Astrocyte (in vitro differentiated cells and primary cell): Measurements from ENCODE around the gene WIF1. TPM values are rescaled to one million over a fixed set of nuclear protein-coding genes. Genes with fewer than 3 reads are reported as not detected.

ENCODE experiments used
- DNase-seq: peaks from one replicate; pipeline ENCODE4 v3.0.0-alpha.2; 2010; ENCODE audit warnings: low read depth
- FAIRE-seq: peaks from 2 replicates; lab custom pipeline; 2011; peaks lifted over from hg19 to GRCh38; lab: Jason Lieb, UNC
- H2AFZ ChIP-seq: 2 replicates; pipeline ENCODE4 v1.6.0; 2012; ENCODE audit warnings: low read depth, low read length, inconsistent platforms
- H3K27ac ChIP-seq: 2 replicates; pipeline ENCODE4 v1.5.1; 2011; ENCODE audit warnings: low read depth, low read length, inconsistent platforms
- H3K27me3 ChIP-seq: 2 replicates; pipeline ENCODE4 v1.6.0; 2011; ENCODE audit warnings: low read length, inconsistent platforms; ENCODE audit not compliant: insufficient read depth
- H3K36me3 ChIP-seq: 2 replicates; pipeline ENCODE4 v1.5.1; 2011; ENCODE audit warnings: low read length, inconsistent platforms; ENCODE audit not compliant: insufficient read depth
- H3K4me1 ChIP-seq: 2 replicates; pipeline ENCODE4 v1.5.1; 2011; ENCODE audit warnings: low read length, inconsistent platforms; ENCODE audit not compliant: insufficient read depth
- H3K4me2 ChIP-seq: 2 replicates; pipeline ENCODE4 v1.6.0; 2012; ENCODE audit warnings: low read length, inconsistent platforms
- H3K4me3 ChIP-seq: 2 replicates; pipeline ENCODE4 v1.5.1; 2011; ENCODE audit warnings: low read depth, mild to moderate bottlenecking, low read length, inconsistent platforms; ENCODE audit not compliant: insufficient read depth
- H3K79me2 ChIP-seq: 2 replicates; pipeline ENCODE4 v1.6.0; 2012; ENCODE audit warnings: mild to moderate bottlenecking, low read length, inconsistent platforms; ENCODE audit not compliant: insufficient read depth
- H3K9ac ChIP-seq: 2 replicates; pipeline ENCODE4 v1.6.0; 2012; ENCODE audit warnings: mild to moderate bottlenecking, low read length, inconsistent platforms
- H3K9me3 ChIP-seq: 2 replicates; pipeline ENCODE4 v1.5.1; 2012; ENCODE audit warnings: low read depth, mild to moderate bottlenecking, low read length, inconsistent platforms; ENCODE audit not compliant: insufficient read depth
- H4K20me1 ChIP-seq: 2 replicates; pipeline ENCODE4 v1.6.0; 2012; ENCODE audit warnings: low read length, inconsistent platforms; ENCODE audit not compliant: insufficient read depth
- H3K27ac Mint-ChIP-seq: one replicate; pipeline ENCODE4 v1.8.0; 2021; ENCODE audit warnings: mild to moderate bottlenecking, mixed read lengths; ENCODE audit not compliant: unreplicated experiment
- H3K27me3 Mint-ChIP-seq: one replicate; pipeline ENCODE4 v1.8.0; 2021; ENCODE audit warnings: low read depth, mixed read lengths; ENCODE audit not compliant: unreplicated experiment
- H3K36me3 Mint-ChIP-seq: one replicate; pipeline ENCODE4 v1.8.0; 2021; ENCODE audit warnings: low read depth, mixed read lengths; ENCODE audit not compliant: unreplicated experiment
- H3K4me1 Mint-ChIP-seq: one replicate; pipeline ENCODE4 v1.8.0; 2021; ENCODE audit warnings: low read depth, mixed read lengths; ENCODE audit not compliant: unreplicated experiment
- H3K4me3 Mint-ChIP-seq: one replicate; pipeline ENCODE4 v1.8.0; 2021; ENCODE audit warnings: mild to moderate bottlenecking, moderate library complexity, mixed read lengths; ENCODE audit not compliant: unreplicated experiment
- H3K9me3 Mint-ChIP-seq: one replicate; pipeline ENCODE4 v1.8.0; 2021; ENCODE audit warnings: mild to moderate bottlenecking, mixed read lengths; ENCODE audit not compliant: unreplicated experiment
- CTCF ChIP-seq: IDR thresholded peaks from 2 replicates; pipeline ENCODE4 v1.5.1; 2011; ENCODE audit warnings: low read depth, mild to moderate bottlenecking, inconsistent platforms, low read length, moderate library complexity; ENCODE audit not compliant: insufficient read depth
- EZH2 ChIP-seq: IDR thresholded peaks from 2 replicates; pipeline ENCODE4 v1.6.1; 2012; ENCODE audit warnings: mild to moderate bottlenecking, low read length, inconsistent platforms; ENCODE audit not compliant: insufficient read depth
- total RNA-seq: library from RNA; stranded (reverse); gene quantifications from 2 replicates; pipeline ENCODE4 v1.2.1, GENCODE V29; 2021

WIF1 gene
- total RNA-seq, 1 donor from 2014 or later = not detected

- no peak for TF ChIP-seq EZH2
- peak; percentile 26 for TF ChIP-seq CTCF
- H3K79me2 ChIP-seq = no peaks in the 10 kb centered on the region
- no peak overlapping the region for H2AFZ ChIP-seq
- Mint-ChIP-seq H3K9me3 (no peaks in the 10 kb centered on the region), H3K4me1 (no peaks in the 10 kb centered on the region), H3K4me3 (no peak overlapping the region), H3K36me3 (no peaks in the 10 kb centered on the region), H3K27me3 (peaks cover 8% of the 10 kb centered on the region), H3K27ac (no peak overlapping the region)
- no peaks in the 10 kb centered on the region for H3K4me1 ChIP-seq
- no peaks in the 10 kb centered on the region for H3K9me3 ChIP-seq
- DNase-seq (no peak), FAIRE-seq (no peak)
- H3K9ac ChIP-seq = no peak overlapping the region
- H4K20me1 ChIP-seq = no peaks in the 10 kb centered on the region
- H3K36me3 ChIP-seq = no peaks in the 10 kb centered on the region
- no peak overlapping the region for H3K4me3 ChIP-seq
- no peak overlapping the region for H3K4me2 ChIP-seq
- H3K27ac ChIP-seq = no peak overlapping the region
- peaks cover 7% of the 10 kb centered on the region for H3K27me3 ChIP-seq
These were observed 21.0 kb downstream of the WIF1 start for GRCh38 chr12:65100140-65100539.

- H3K4me3 Mint-ChIP-seq = no peak overlapping the region
- Histone ChIP-seq H4K20me1 (no peaks in the 10 kb centered on the region), H3K79me2 (no peaks in the 10 kb centered on the region), H3K27me3 (peaks cover 7% of the 10 kb centered on the region), H3K9ac (no peak overlapping the region), H3K4me1 (no peaks in the 10 kb centered on the region), H3K4me3 (no peak overlapping the region), H2AFZ (no peak overlapping the region), H3K9me3 (no peaks in the 10 kb centered on the region), H3K27ac (no peak overlapping the region), H3K36me3 (no peaks in the 10 kb centered on the region), H3K4me2 (no peak overlapping the region)
- TF ChIP-seq CTCF = no peak
- no peak for TF ChIP-seq EZH2
- H3K27me3 Mint-ChIP-seq = peaks cover 8% of the 10 kb centered on the region
- no peaks in the 10 kb centered on the region for H3K9me3 Mint-ChIP-seq
- H3K27ac Mint-ChIP-seq = no peak overlapping the region
- no peaks in the 10 kb centered on the region for H3K36me3 Mint-ChIP-seq
- no peaks in the 10 kb centered on the region for H3K4me1 Mint-ChIP-seq
- no peak for FAIRE-seq
- DNase-seq = no peak
These were observed 21.9 kb downstream of the WIF1 start for GRCh38 chr12:65099182-65099581.

- Histone ChIP-seq H3K4me3 (no peak overlapping the region), H3K36me3 (no peaks in the 10 kb centered on the region), H2AFZ (no peak overlapping the region), H3K27ac (no peak overlapping the region), H4K20me1 (no peaks in the 10 kb centered on the region), H3K4me2 (no peak overlapping the region), H3K27me3 (peaks cover 13% of the 10 kb centered on the region), H3K79me2 (no peaks in the 10 kb centered on the region), H3K9me3 (no peaks in the 10 kb centered on the region), H3K4me1 (no peaks in the 10 kb centered on the region), H3K9ac (no peak overlapping the region)
- peak; percentile 39 for FAIRE-seq
- H3K27me3 Mint-ChIP-seq = peaks cover 8% of the 10 kb centered on the region
- DNase-seq = no peak
- no peaks in the 10 kb centered on the region for H3K4me1 Mint-ChIP-seq
- H3K27ac Mint-ChIP-seq = no peak overlapping the region
- no peaks in the 10 kb centered on the region for H3K36me3 Mint-ChIP-seq
- no peak for TF ChIP-seq CTCF
- no peak for TF ChIP-seq EZH2
- no peak overlapping the region for H3K4me3 Mint-ChIP-seq
- no peaks in the 10 kb centered on the region for H3K9me3 Mint-ChIP-seq
These were observed 22.7 kb downstream of the WIF1 start for GRCh38 chr12:65098364-65098763.
